ENCODE measurements around the gene ARHGAP6.
"Not testable (repeated sequence)": the region's sequence is repeated elsewhere in the genome, so short reads cannot be mapped to it uniquely, and the experiment has no call there.

ARHGAP6 gene

GRCh38 chrX:11257290-11257689 lies 408.4 kb downstream of the ARHGAP6 start:
- no peak for TF ChIP-seq CTCF (conservative IDR thresholded peaks at IDR 0.05; ENCODE audit: low read depth, low read length)
- no peak for DNase-seq (ENCODE audit: low read depth)
- H3K4me3 ChIP-seq (ENCODE audit: low read depth, low read length), result no peak overlapping the region

GRCh38 chrX:11254417-11255109 lies 411.2 kb downstream of the ARHGAP6 start:
- H3K4me3 ChIP-seq (ENCODE audit: low read depth, low read length), result no peak overlapping the region
- DNase-seq (ENCODE audit: low read depth), result no peak
- TF ChIP-seq CTCF (conservative IDR thresholded peaks at IDR 0.05; ENCODE audit: low read depth, low read length), result no peak

- peak; percentile 67 for DNase-seq (ENCODE audit: low read depth)
- TF ChIP-seq CTCF (conservative IDR thresholded peaks at IDR 0.05; ENCODE audit: low read depth, low read length), result no peak
- H3K4me3 ChIP-seq (ENCODE audit: low read depth, low read length), result no peak overlapping the region
These were observed 421.1 kb downstream of the ARHGAP6 start for GRCh38 chrX:11244636-11245035.

GRCh38 chrX:11242704-11243103 lies 423.0 kb downstream of the ARHGAP6 start:
- no peak for DNase-seq (ENCODE audit: low read depth)
- no peak overlapping the region for H3K4me3 ChIP-seq (ENCODE audit: low read depth, low read length)
- no peak for TF ChIP-seq CTCF (conservative IDR thresholded peaks at IDR 0.05; ENCODE audit: low read depth, low read length)

GRCh38 chrX:11241720-11242119 lies 424.0 kb downstream of the ARHGAP6 start:
- no peak overlapping the region for H3K4me3 ChIP-seq (ENCODE audit: low read depth, low read length)
- no peak for TF ChIP-seq CTCF (conservative IDR thresholded peaks at IDR 0.05; ENCODE audit: low read depth, low read length)
- no peak for DNase-seq (ENCODE audit: low read depth)

GRCh38 chrX:11239230-11239629 lies 426.5 kb downstream of the ARHGAP6 start:
- no peak for TF ChIP-seq CTCF (conservative IDR thresholded peaks at IDR 0.05; ENCODE audit: low read depth, low read length)
- H3K4me3 ChIP-seq (ENCODE audit: low read depth, low read length), result no peak overlapping the region
- peak; percentile 45 for DNase-seq (ENCODE audit: low read depth)

- not testable (repeated sequence) for H3K4me3 ChIP-seq (ENCODE audit: low read depth, low read length); DNase-seq (ENCODE audit: low read depth)
These were observed 430.3 kb downstream of the ARHGAP6 start for GRCh38 chrX:11235377-11235776.

All from choroid plexus epithelial cell (primary cell).